HG02840 (cell line): Measurements from ENCODE around the gene BCAS1.

Experiments
- ATAC-seq: cut with Tn5 transposase; IDR thresholded peaks from one replicate; pipeline ENCODE4 v1.9.1; 2021; ENCODE audit warnings: mild to moderate bottlenecking, moderate library complexity, moderate number of reproducible peaks; ENCODE audit not compliant: unreplicated experiment, low FRiP score

Gene BCAS1

GRCh38 chr20:54070187-54070987 is at the start of gene BCAS1:
Gene BCAS1, minus strand, starts transcription at chr20:54070594. Its CDS starts 11,876 bp downstream, at chr20:54058718.
- ATAC-seq: no peak

GRCh38 chr20:54119744-54120143 is 49.4 kb upstream of the BCAS1 start:
- no peak for ATAC-seq

- no peak for ATAC-seq
Measured at GRCh38 chr20:54118220-54119001, 48.0 kb upstream of the BCAS1 start.

GRCh38 chr20:54116550-54117235 is 46.3 kb upstream of the BCAS1 start:
- ATAC-seq: no peak

GRCh38 chr20:54115172-54115854 is 44.9 kb upstream of the BCAS1 start:
- ATAC-seq: no peak

GRCh38 chr20:54114109-54114508 is 43.7 kb upstream of the BCAS1 start:
- ATAC-seq: no peak

GRCh38 chr20:54113566-54113965 is 43.2 kb upstream of the BCAS1 start:
- no peak for ATAC-seq

GRCh38 chr20:54112221-54112884 is 42.0 kb upstream of the BCAS1 start:
- ATAC-seq: no peak

GRCh38 chr20:54111460-54111859 is 41.1 kb upstream of the BCAS1 start:
- ATAC-seq: no peak

GRCh38 chr20:54110457-54110856 is 40.1 kb upstream of the BCAS1 start:
- no peak for ATAC-seq

GRCh38 chr20:54110041-54110440 is 39.6 kb upstream of the BCAS1 start:
- ATAC-seq: no peak

GRCh38 chr20:54108817-54109216 is 38.4 kb upstream of the BCAS1 start:
- ATAC-seq: no peak

GRCh38 chr20:54108326-54108642 is 37.9 kb upstream of the BCAS1 start:
- no peak for ATAC-seq

- ATAC-seq: no peak
Measured at GRCh38 chr20:54107600-54108325, 37.4 kb upstream of the BCAS1 start.

- no peak for ATAC-seq
Measured at GRCh38 chr20:54107181-54107580, 36.8 kb upstream of the BCAS1 start.

GRCh38 chr20:54106162-54106561 is 35.8 kb upstream of the BCAS1 start:
- no peak for ATAC-seq

GRCh38 chr20:54105653-54106052 is 35.3 kb upstream of the BCAS1 start:
- no peak for ATAC-seq

GRCh38 chr20:54104781-54105180 is 34.4 kb upstream of the BCAS1 start:
- no peak for ATAC-seq

- ATAC-seq: no peak
Measured at GRCh38 chr20:54103762-54104600, 33.6 kb upstream of the BCAS1 start.
